CD4-positive, alpha-beta T cell treated with Interleukin-10 for 1 hour (primary cell): Measurements from ENCODE around the gene GTF2IRD1.
"Not testable (repeated sequence)": the region's sequence is repeated elsewhere in the genome, so short reads cannot be mapped to it uniquely, and the experiment has no call there.

ENCODE experiments used
- DNase-seq: peaks from one replicate; pipeline ENCODE4 v3.0.0-alpha.2; 2020

GTF2IRD1 gene, protein sequence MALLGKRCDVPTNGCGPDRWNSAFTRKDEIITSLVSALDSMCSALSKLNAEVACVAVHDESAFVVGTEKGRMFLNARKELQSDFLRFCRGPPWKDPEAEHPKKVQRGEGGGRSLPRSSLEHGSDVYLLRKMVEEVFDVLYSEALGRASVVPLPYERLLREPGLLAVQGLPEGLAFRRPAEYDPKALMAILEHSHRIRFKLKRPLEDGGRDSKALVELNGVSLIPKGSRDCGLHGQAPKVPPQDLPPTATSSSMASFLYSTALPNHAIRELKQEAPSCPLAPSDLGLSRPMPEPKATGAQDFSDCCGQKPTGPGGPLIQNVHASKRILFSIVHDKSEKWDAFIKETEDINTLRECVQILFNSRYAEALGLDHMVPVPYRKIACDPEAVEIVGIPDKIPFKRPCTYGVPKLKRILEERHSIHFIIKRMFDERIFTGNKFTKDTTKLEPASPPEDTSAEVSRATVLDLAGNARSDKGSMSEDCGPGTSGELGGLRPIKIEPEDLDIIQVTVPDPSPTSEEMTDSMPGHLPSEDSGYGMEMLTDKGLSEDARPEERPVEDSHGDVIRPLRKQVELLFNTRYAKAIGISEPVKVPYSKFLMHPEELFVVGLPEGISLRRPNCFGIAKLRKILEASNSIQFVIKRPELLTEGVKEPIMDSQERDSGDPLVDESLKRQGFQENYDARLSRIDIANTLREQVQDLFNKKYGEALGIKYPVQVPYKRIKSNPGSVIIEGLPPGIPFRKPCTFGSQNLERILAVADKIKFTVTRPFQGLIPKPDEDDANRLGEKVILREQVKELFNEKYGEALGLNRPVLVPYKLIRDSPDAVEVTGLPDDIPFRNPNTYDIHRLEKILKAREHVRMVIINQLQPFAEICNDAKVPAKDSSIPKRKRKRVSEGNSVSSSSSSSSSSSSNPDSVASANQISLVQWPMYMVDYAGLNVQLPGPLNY

DNA sequence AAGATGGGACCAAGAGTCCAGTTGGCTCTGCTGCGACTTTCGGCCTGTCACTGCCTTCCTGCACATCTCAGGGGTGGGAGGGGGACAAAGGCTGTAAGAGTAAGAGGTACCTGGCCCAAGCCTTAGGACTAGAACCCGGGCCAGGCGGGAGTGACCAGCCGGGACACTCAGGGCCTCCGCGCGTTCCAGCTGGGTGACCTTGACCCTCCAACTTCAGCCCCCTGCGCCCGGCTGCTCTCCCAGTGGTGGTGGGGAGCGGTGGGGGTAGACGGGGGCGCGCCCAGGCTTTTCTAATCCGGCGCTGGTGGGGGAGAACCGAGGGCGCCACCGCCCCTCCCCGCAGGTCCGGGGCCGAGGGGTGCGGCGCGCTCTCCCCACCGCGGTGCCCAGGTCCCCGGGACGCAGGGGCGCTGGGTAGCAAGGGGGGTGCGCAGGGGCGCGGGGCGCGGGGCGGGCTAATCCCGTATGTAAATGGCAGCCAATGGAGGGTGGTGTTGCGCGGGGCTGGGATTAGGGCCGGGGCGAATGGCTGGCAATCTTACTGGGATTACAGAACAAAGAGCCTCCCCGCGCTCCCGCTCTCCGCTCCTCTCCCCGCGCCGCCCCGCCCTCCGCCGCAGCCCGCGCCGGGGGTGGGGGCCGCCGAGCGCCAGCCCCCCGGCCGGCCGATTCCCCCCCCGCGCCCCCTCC is at the start of gene GTF2IRD1:
GTF2IRD1 (plus strand) TSS at position 585 of the 690 bp plus-strand sequence. CDS start 54,175 bp downstream, outside the sequence.
- peak; percentile 46 for DNase-seq

DNA sequence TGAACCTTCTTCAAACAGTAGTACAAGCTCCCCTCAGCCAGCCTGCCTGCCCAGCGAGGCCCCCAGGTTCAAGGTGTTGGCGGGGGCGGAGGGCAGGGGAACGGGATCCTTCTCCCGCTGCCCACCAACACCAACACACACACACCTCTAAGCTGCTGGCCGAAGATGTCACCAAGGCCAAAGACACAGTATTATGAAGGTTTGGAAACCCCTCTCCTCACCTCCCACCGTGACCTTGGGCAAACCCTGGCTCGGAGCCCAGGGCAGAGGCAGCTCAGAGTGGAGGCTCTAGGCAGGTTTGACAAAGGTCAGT is 49.4 kb upstream of the GTF2IRD1 start:
- DNase-seq = no peak

DNA sequence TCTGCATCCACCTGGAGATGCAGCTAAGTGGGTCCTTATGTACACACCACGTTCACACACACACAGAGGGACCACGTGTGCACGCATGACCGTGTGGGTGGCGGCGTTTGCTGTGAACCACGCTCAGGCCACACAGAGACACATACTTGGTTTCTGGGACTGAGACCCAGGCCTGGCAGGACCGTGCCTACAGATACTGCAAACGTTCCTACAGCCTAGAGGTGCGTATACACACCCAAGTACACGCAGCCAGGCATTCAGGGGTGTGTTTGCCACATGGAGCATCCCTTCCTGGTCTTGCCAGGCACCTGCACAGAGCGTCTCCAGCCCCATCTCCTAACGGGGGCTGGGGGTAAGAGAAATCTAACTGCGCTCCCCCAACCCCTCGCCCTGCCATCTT is 49.0 kb upstream of the GTF2IRD1 start:
- no peak for DNase-seq

DNA sequence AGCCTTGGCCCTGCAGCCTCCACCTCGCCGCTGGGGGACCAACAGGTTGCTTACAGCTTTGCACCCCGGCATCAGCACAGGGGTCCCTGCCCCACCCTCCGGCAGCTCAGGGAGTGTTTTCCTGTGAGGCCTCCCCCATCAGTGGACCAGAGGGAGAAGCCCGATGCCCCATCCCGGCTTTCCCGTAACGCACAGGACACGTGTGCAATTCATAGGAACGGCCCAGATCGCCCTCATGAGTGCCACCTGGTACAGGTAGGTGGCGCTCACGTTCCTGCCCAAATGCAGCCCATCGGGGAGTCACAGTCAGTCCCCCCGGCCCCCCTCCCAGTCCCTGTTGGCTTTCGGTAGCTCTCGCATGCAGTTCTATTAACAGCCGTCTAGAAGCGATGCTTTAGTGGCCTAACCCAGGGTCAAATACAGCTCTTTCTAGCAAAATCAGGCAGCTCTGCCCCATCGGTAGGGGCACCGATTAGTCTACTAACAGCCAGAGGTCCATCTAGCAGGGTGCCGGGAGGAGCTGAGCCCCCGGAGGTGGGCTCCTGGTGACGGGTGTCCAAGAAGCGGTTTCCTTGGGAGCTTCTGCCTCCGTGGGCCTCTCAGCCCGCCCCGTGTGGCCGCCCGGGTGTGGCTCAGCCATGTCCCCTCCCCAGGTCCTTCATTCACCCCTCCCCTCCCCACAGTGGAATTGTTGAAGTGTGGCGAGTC is 48.4 kb upstream of the GTF2IRD1 start:
- DNase-seq = no peak

DNA sequence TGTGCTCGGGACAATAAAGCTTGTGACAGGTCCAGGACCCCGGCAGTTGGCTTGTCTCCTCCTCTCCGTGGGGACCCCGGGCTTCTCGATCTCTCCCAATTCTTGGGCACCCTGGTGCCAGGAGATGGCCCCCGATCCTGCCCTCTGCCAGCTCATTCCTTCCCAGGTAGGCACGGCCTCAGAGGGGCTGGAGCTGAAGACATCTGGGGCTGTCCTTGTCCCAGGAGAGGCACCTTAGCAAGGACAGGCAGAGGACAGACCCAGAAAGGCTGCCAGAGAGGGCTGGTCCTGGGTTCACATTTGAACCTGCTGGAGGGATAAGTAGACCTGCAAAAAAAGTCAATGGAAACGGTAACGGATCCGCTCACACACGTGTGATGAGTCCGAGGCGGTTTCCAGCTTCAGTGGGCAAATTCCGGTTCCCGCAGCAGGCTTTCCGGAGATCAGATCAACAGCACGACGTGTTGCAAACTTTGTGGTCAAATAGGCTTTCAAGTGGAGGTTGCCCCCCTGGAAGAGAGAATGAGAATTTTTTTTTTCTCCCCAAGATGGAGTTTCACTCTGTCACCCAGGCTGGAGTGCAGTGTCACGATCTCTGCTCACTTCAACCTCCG is 47.7 kb upstream of the GTF2IRD1 start:
- DNase-seq = no peak

DNA sequence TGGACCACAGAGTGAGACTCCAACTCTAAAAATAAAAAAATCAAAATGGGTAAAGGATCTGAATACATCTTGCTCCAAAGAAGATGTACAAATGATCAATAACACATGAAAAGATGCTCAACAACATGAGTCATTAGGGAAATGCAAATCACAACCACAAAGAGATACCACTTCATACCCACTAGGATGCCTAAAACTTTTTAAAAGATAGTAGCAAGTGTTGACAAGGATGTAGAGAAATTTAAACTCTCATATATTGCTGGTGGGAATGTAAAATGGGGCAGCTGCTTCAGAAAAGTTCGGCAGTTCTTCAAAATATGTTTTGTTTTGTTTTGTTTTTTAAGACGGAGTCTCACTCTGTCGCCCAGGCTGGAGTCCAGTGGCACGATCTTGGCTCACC is 45.7 kb upstream of the GTF2IRD1 start:
- no peak for DNase-seq

DNA sequence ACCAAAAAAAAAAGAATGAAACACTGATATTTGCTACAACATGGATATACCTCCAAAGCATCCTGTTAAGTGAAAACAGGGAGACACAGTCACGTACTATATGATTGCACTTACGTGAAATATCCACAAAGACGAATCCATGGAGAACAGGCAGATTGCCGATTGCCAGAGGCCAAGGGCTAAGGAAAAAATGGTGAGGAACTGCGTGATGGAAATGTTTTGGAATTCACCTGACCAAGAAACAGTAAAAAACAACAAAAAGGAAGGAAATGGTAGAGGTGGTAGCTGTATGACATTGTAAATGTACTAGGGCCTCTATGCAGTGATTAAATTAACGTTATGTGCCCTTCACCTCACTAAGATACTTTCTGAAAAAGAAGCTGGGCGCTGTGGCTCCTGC is 44.1 kb upstream of the GTF2IRD1 start:
- DNase-seq = no peak

DNA sequence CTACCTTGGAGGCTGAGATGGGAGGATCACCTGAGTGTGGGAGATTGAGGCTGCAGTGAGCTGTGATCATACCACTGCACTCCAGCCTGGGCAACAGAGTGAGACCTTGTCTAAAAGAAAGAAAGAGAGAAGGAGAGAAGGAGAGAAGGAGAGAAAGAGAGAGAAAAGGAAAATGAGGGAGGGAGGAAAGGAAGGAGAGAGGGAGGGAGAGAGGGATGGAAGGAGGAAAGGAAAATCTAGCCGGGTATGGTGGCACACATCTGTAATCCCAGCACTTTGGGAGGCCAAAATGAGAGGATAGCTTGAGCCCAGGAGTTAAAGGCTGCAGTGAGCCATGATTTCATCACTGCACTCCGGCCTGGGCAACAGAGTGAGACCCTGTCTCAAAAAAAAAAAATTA is 42.9 kb upstream of the GTF2IRD1 start:
- DNase-seq = no peak

DNA sequence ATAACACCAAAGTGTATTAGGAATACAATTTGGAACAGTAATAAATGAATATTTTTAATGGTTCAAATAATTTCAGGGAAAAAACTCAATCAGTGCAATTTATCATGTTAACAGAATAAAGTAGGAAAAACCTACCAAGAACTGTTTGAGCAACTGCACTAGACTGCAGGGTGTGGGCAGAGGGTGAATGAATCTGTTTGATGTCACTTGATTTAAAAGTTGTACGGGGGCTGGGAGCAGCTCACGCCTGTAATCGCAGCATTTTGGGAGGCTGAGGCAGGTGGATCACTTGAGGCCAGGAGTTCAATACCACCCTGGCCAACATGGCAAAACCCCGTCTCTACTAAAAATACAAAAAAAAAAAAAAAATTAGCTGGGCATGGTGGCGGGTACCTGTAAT is 42.1 kb upstream of the GTF2IRD1 start:
- not testable (repeated sequence) for DNase-seq

DNA sequence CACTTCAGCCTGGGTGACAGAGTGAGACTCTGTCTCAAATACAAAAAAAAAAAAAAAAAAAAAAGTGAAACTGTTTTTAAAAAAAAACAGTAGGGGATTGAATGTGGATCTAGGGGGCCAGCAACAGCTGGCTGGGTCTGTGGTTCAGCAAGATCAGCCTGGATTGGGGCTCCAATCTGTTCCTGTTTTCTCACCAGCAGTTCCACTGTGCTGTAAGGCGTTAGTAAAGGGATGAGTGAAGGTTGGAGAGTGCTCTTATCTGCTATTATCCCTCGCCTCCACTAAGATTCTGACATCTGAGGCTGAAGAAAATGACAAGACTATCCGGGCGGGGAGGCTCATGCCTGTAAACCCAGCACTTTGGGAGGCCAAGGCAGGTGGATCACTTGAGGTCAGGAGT is 41.6 kb upstream of the GTF2IRD1 start:
- no peak for DNase-seq

DNA sequence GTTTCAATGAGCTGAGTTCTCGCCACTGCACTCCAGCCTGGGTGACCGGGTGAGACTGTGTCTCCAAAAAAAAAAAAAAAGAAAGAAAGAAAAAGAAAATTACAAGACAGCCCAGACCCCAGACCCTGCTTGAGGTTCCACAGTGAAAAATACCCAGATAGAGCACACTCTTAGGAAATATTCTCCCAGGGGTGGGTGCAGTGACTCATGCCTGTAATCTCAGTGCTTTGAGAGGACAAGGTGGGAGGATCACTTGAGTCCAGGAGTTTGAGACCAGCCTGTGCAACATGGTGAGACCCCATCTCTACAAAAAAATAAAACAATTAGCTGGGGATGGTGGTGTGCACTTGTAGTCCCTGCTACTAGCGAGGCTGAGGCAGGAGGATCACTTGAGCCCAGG is 41.1 kb upstream of the GTF2IRD1 start:
- DNase-seq = no peak

DNA sequence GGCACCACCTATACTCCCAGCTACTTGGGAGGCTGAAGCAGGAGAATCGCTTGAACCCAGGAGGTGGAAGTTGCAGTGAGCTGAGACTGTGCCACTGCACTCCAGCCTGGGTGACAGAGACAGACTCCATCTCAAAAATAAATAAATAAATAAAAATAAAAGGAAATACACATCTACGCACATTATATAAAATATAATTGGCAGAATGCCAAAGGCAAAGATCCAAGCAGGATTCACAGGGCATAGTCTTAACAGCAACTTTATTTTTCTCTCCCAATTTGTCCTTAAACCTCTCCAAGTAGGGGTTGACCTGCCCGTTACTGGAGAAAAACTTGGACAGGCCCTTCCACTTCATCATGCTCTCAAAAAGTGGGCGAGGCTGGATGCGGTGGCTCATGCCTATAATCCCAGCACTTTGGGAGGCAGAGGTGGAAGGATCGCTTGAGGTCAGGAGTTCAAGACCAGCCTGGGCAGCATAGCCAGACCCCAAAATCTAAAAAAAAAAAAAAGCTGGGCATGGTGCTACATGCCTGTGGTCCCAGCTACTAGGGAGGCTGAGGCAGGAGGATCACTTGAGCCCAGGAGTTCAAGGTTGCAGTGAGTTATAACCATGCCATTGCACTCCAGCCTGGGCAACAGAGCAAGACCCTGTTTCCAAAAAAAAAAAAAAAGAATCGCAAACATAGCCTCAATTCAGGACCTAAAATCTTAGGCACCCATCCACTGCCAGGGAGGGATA is 38.9 kb upstream of the GTF2IRD1 start:
- DNase-seq = not testable (repeated sequence)

DNA sequence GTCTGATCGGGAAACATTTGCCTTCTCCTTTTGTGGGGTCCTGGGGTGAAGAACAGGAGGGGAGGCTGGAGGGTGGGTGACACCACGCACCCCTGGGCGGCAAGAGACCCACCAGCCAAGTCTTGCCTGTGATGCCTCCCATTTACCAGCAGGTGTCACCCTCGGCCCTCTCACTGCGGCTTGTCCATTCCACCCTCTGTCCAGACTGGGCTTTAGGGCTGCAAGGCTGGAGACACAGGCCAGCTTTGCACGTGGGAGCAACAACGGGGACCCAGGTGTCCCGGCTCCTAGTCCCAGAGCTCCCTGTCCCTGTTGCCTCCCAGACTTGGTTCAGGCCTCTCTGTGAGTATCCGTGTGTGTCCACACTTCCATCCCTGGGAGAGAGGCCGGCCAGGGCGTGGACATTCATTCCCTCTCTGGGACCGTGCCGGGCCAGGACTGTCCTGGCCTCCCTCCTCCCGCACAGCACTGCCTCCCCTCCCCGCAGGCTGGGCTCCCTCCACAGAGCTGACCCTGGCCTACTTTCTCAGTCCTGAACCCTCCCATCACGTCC is 36.2 kb upstream of the GTF2IRD1 start:
- DNase-seq = peak; percentile 57

DNA sequence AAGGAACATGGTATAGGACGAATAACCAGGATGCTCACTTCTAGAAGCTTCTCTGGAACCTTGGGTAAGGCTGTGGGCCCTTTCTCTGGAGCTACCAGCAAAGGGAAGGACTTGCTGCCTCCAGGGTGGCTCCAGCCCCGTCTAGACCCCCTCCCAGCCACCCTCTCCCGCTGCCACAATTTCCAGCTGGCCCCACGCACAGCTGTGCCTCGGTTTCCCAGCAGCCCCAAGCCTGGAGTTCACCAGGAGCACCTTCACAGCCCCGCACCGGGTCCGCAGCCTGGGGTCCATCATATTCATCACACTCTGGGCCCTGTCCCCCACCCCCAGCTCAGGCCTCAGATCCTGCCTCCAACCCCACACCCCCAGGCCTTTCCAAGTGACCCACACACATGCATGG is 35.6 kb upstream of the GTF2IRD1 start:
- no peak for DNase-seq

DNA sequence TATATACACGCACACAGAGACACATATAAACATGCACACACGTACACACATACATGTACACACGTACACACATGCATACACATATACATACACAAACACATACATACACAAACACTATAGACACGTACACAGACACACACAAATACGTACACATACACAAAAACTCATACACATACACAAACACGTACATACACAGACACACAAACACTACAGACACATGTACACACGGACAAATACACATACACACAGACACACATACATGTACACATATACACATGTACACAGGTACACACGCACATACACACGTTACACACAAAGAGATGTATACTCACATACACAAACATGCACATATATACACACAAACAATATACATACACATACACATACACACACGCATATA is 35.2 kb upstream of the GTF2IRD1 start:
- no peak for DNase-seq

DNA sequence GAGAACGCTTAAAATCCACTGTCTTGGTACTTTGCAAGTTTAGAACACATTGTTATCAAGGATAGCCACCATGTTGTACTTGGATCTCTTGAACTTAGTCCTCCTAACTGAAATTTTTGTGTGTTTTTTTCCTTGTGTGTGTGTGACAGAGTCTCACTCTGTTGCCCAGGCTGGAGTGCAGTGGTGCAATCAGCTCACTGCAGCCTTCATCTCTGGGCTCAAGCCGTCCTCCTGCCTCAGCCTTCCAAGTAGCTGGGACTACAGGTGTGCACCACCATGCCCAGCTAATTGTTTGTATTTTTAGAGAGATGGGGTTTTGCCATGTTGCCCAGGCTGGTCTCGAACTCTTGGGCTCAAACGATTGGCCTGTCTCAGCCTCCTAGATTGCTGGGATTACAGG is 34.5 kb upstream of the GTF2IRD1 start:
- DNase-seq = not testable (repeated sequence)

DNA sequence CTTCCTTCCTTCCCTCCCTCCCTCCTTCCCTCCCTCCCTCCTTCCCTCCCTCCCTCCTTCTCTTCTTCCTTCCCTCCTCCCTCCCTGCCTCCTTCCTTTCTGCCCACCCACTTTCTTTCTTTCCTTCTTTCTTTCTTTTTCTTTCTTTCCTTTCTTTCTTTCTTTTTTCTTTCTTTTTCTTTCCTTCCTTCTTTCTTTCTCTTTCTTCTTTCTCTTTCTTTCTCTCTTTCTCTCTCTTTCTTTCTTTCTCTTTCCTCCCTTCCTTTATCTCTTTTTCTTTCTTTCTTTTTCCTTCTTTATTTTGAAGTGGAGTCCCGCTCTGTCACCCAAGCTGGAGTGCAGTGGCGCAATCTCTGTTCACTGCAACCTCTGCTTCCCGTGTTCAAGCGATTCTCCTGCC is 33.7 kb upstream of the GTF2IRD1 start:
- no peak for DNase-seq

DNA sequence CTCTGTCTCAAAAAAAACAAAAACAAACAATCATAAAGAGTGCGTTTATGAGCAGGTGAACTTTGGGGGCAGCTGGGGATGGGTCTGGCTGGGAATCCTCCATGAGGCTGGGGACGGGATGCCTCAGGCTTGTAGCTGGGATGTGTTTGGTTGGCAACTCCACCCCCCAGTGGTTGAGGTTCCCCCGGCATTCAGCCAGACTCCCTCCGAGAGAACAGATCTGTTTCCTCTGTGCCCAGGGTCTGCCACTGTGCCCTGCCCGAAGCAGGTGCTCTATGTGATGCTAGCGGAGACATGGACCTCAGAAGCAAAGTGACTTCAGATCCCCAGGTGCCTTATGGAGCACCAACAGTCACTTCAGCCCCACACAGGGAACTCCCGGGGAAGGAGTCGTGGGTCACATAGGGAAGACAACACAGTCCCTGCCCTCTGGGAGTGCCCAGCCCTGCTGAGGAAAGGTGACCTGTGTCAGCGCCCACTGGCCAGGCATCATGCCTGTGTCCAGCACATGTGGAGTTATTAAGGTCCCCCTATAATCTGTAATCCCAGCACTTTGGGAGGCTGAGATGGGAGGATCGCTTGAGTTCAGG is 29.3 kb upstream of the GTF2IRD1 start:
- DNase-seq = no peak

DNA sequence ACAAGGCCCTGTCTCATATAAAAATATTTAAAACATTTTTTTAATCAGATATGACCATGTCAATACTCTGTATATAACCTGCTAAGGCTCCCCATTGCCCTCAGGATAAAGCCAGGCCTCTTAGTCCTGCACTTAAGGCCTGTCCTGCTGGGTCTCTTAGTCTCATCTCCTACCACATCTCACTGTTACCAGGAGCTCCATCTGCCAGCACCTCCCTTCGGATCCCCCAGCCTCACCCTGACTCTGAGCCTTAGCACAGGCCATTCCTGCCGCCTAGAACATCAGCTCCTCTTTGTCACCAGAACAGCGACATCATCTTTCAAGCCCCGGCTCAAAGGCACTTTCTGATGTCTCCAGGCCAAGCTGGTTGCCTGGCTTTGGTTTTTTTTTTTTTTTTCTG is 25.7 kb upstream of the GTF2IRD1 start:
- no peak for DNase-seq

DNA sequence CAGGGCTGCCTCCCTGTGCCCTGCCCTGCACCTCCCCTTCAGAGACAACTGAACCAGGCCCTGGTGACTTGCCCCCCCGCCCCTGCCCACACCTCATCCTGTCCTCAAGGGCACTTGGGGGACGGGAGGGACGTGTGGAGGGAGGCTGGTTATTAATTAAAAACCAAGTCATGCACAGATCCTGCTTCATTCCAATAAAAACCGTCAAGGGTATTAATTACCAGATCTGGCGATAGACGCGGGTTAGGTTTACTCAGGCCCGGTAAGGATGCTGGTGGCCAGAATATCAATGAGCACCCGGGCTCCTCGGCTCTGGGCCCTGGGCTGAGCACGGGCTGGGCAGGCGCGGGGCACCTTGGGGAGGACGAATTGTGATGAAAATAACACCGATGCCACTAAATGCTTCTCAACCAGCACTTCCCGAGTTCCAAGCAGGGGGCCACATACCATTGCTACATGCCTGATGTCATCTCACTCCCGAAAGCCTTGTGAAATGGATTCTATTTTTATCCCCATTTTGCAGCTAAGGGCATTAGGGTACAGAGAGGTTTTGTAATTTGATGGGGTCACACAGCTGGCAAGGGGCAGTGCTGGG is 24.5 kb upstream of the GTF2IRD1 start:
- no peak for DNase-seq
